ENCODE measurements around the gene MOBP. TPM values are rescaled to one million over a fixed set of nuclear protein-coding genes. Genes with fewer than 3 reads are reported as not detected.

The MOBP gene
- polyA plus RNA-seq, 3 donors = not detected

DNA sequence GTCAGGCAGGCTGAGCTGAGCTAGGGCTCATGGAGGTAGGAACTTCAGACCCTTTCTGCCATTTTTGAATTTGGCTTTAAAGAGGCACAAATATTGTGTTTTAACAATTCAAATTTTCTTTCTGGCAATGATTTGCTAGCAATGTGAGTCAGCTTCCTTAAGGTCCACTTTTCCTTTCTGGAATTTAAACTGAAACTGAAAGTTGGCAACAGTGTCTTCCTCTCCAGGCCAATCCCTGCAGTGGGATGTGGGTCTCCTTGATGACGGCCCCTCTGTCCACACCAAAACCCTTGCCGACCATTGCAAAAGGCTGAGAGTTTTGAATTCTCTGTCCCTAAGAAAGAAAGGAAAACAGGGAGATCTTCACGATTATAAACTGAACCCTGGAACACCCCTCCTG, 33.8 kb upstream of the MOBP start:
- H3K4me1 Mint-ChIP-seq = no peaks in the 10 kb centered on the region
- H3K4me2 ChIP-seq (replicated peaks; ENCODE audit: extremely low read depth, low read length, poor library complexity, severe bottlenecking) = no peak overlapping the region
- no peak overlapping the region for H3K9ac ChIP-seq (ENCODE audit: insufficient read depth, low read length, poor library complexity, severe bottlenecking)
- no peaks in the 10 kb centered on the region for H3K36me3 ChIP-seq (replicated peaks in 1 of 2; ENCODE audit: control insufficient read depth in 1 of 2, insufficient read depth in 2 of 2, low read length in 2 of 2)
- WGBS (ENCODE audit: insufficient coverage) = no CpG with 5 or more reads among the region's 3 CpGs
- peak overlapping the region in 1 of 7 donors; percentile 49 for H3K27ac Mint-ChIP-seq
- H4K20me1 ChIP-seq (ENCODE audit: insufficient read depth, low read length) = no peaks in the 10 kb centered on the region
- H3K4me3 ChIP-seq (replicated peaks in 1 of 3; ENCODE audit: low read depth in 2 of 3, low read length in 3 of 3) = no peak overlapping the region
- H3K4me3 Mint-ChIP-seq = no peak overlapping the region
- no peaks in the 10 kb centered on the region for H3K9me3 ChIP-seq (replicated peaks in 1 of 2; ENCODE audit: control insufficient read depth in 1 of 2, insufficient read depth in 1 of 2, low read length in 2 of 2)
- TF ChIP-seq, protein P1, sequence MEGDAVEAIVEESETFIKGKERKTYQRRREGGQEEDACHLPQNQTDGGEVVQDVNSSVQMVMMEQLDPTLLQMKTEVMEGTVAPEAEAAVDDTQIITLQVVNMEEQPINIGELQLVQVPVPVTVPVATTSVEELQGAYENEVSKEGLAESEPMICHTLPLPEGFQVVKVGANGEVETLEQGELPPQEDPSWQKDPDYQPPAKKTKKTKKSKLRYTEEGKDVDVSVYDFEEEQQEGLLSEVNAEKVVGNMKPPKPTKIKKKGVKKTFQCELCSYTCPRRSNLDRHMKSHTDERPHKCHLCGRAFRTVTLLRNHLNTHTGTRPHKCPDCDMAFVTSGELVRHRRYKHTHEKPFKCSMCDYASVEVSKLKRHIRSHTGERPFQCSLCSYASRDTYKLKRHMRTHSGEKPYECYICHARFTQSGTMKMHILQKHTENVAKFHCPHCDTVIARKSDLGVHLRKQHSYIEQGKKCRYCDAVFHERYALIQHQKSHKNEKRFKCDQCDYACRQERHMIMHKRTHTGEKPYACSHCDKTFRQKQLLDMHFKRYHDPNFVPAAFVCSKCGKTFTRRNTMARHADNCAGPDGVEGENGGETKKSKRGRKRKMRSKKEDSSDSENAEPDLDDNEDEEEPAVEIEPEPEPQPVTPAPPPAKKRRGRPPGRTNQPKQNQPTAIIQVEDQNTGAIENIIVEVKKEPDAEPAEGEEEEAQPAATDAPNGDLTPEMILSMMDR (IDR thresholded peaks at IDR 0.05) = no peak
- no peaks in the 10 kb centered on the region for H3K27me3 ChIP-seq (ENCODE audit: control insufficient read depth in 2 of 2, insufficient read depth in 2 of 2, low read length in 2 of 2)
- no peaks in the 10 kb centered on the region for H3K36me3 Mint-ChIP-seq
- intact Hi-C loops (cut with micrococcal nuclease) = no loop called here
- no peaks in the 10 kb centered on the region for H3K79me2 ChIP-seq (ENCODE audit: insufficient read depth, low read length)
- peaks cover 0 to 2% (median 0%) of the 10 kb centered on the region in 7 donors for H3K9me3 Mint-ChIP-seq
- no peaks in the 10 kb centered on the region for H3K4me1 ChIP-seq (ENCODE audit: control insufficient read depth in 1 of 2, insufficient read depth in 2 of 2, low read length in 2 of 2)
- DNase-seq = no peak
- H3K27me3 Mint-ChIP-seq (ENCODE audit: low read depth in 3 of 3) = peaks cover 4 to 5% (median 4%) of the 10 kb centered on the region in 3 donors
- no peak overlapping the region for H3K27ac ChIP-seq (ENCODE audit: low read depth in 1 of 2, low read length in 2 of 2)
- H2AFZ ChIP-seq (ENCODE audit: insufficient read depth, low read depth, low read length, poor library complexity, severe bottlenecking) = no peak overlapping the region

DNA sequence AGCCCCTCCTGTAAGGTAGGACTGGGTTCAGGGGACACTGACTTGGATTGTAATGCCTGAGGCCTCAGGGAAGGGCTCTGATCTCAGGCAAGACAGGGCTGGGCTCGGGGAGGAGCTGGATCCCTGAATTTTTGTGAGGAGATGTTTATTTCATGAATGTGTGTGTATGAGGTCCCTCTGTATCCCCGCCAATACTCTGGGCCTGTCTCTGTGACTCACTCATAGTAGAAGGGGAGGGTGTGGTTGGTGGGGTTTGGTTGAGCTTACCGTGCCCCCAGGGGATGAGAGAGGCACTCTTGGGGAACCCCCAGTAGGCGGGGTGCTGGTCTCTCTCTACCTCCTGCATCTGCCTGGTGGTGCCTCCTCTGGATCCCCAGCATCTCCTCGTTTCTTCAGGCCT, 32.9 kb upstream of the MOBP start:
- H3K9ac ChIP-seq (ENCODE audit: insufficient read depth, low read length, poor library complexity, severe bottlenecking) = no peak overlapping the region
- no peaks in the 10 kb centered on the region for H3K4me1 ChIP-seq (ENCODE audit: control insufficient read depth in 1 of 2, insufficient read depth in 2 of 2, low read length in 2 of 2)
- 92% methylated on average over 3 of the region's 5 CpGs for WGBS (ENCODE audit: insufficient coverage)
- TF ChIP-seq, protein P1 (IDR thresholded peaks at IDR 0.05) = no peak
- H3K4me3 ChIP-seq (replicated peaks in 1 of 3; ENCODE audit: low read depth in 2 of 3, low read length in 3 of 3) = no peak overlapping the region
- no peaks in the 10 kb centered on the region for H3K27me3 ChIP-seq (ENCODE audit: control insufficient read depth in 2 of 2, insufficient read depth in 2 of 2, low read length in 2 of 2)
- Mint-ChIP-seq H3K4me3 (no peak overlapping the region), H3K9me3 (peaks cover 0 to 2% (median 0%) of the 10 kb centered on the region in 7 donors), H3K4me1 (no peaks in the 10 kb centered on the region), H3K27ac (no peak overlapping the region), H3K27me3 (ENCODE audit: low read depth in 3 of 3) (peaks cover 3 to 5% (median 4%) of the 10 kb centered on the region in 3 donors), H3K36me3 (no peaks in the 10 kb centered on the region)
- no peak overlapping the region for H3K27ac ChIP-seq (ENCODE audit: low read depth in 1 of 2, low read length in 2 of 2)
- H3K36me3 ChIP-seq (replicated peaks in 1 of 2; ENCODE audit: control insufficient read depth in 1 of 2, insufficient read depth in 2 of 2, low read length in 2 of 2) = no peaks in the 10 kb centered on the region
- no peaks in the 10 kb centered on the region for H4K20me1 ChIP-seq (ENCODE audit: insufficient read depth, low read length)
- no peaks in the 10 kb centered on the region for H3K79me2 ChIP-seq (ENCODE audit: insufficient read depth, low read length)
- H3K4me2 ChIP-seq (replicated peaks; ENCODE audit: extremely low read depth, low read length, poor library complexity, severe bottlenecking) = no peak overlapping the region
- no peak for DNase-seq
- intact Hi-C loops (cut with micrococcal nuclease) = no loop called here
- no peak overlapping the region for H2AFZ ChIP-seq (ENCODE audit: insufficient read depth, low read depth, low read length, poor library complexity, severe bottlenecking)
- H3K9me3 ChIP-seq (replicated peaks in 1 of 2; ENCODE audit: control insufficient read depth in 1 of 2, insufficient read depth in 1 of 2, low read length in 2 of 2) = no peaks in the 10 kb centered on the region

Measured in CD14-positive monocyte (primary cell).